Measurements from ENCODE around the gene KIFC3. TPM values are rescaled to one million over a fixed set of nuclear protein-coding genes. Genes with fewer than 3 reads are reported as not detected.
"Not testable (repeated sequence)": the region's sequence is repeated elsewhere in the genome, so short reads cannot be mapped to it uniquely, and the experiment has no call there.

KIFC3 gene
- total RNA-seq, 1 donor from 2014 or later = 15.4 TPM

DNA sequence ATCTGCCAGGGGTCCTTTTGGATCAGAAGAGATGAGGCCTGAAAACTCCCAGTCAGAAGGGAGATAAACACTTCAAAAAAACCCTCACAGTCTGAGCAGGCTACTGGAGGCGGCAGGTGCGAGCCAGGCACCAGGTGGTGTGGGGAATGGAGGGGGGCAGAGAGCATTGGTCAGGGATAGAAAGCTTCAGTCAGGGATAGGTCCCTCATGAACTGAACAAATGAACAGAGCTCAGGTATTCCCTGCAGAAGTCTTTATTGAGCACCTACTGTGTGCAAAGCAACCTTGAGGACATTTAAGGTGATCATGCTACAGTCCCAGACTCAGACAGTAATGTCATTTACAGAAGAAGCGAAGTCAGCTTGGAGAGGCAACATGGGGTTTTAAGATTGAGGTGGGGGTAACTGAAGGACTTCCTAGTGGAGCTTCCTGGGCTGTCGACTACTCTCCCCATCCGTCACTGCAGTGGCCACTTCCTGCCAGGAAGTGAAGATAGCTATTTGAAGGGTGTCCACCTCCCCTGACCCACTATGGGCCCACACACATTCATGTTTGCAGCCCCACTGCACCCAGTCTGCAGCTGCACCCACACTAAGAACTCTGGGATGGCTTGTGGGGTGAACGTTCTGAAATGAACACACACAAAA is 3.2 kb downstream of the KIFC3 start:
- Mint-ChIP-seq H3K36me3 (ENCODE audit: low read depth, unreplicated experiment) (no peaks in the 10 kb centered on the region), H3K4me3 (ENCODE audit: unreplicated experiment) (peak overlapping the region; percentile 77), H3K27me3 (ENCODE audit: unreplicated experiment) (peaks cover 27% of the 10 kb centered on the region), H3K4me1 (ENCODE audit: unreplicated experiment) (peaks cover 46% of the 10 kb centered on the region), H3K9me3 (ENCODE audit: unreplicated experiment) (no peaks in the 10 kb centered on the region), H3K27ac (ENCODE audit: unreplicated experiment) (peak overlapping the region; percentile 75)
- no peak for DNase-seq (ENCODE audit: low spot score)
- TF ChIP-seq, protein P1, sequence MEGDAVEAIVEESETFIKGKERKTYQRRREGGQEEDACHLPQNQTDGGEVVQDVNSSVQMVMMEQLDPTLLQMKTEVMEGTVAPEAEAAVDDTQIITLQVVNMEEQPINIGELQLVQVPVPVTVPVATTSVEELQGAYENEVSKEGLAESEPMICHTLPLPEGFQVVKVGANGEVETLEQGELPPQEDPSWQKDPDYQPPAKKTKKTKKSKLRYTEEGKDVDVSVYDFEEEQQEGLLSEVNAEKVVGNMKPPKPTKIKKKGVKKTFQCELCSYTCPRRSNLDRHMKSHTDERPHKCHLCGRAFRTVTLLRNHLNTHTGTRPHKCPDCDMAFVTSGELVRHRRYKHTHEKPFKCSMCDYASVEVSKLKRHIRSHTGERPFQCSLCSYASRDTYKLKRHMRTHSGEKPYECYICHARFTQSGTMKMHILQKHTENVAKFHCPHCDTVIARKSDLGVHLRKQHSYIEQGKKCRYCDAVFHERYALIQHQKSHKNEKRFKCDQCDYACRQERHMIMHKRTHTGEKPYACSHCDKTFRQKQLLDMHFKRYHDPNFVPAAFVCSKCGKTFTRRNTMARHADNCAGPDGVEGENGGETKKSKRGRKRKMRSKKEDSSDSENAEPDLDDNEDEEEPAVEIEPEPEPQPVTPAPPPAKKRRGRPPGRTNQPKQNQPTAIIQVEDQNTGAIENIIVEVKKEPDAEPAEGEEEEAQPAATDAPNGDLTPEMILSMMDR (IDR thresholded peaks at IDR 0.05; ENCODE audit: unreplicated experiment) = no peak

DNA sequence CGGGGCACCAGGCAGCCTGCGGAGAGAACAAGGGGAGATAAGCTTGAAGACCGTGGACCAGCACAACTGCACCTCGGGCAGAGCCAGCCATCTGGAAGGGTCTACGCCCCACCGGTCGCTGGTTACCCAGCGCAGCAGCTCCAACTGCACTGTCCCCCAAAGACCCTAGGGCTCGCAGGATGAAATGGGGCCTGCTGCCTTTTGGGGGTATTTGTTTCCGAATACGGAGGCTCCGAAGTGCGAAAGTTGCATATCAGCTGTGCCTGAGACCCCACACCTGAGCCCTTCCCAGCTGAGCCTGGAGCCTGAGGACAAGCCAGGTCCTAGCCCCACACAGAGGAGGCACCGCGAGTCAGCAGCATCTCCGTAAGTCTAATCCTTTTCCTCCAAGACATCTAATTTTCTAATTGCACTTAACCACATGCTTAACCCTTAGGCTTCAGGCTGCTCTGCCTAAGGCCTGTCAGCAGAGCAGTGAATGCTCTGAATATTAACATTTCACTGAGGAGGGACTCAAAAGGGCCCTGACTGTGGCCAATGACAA is 4.0 kb downstream of the KIFC3 start:
- Mint-ChIP-seq H3K4me1 (ENCODE audit: unreplicated experiment) (peaks cover 42% of the 10 kb centered on the region), H3K27ac (ENCODE audit: unreplicated experiment) (no peak overlapping the region), H3K36me3 (ENCODE audit: low read depth, unreplicated experiment) (no peaks in the 10 kb centered on the region)

DNA sequence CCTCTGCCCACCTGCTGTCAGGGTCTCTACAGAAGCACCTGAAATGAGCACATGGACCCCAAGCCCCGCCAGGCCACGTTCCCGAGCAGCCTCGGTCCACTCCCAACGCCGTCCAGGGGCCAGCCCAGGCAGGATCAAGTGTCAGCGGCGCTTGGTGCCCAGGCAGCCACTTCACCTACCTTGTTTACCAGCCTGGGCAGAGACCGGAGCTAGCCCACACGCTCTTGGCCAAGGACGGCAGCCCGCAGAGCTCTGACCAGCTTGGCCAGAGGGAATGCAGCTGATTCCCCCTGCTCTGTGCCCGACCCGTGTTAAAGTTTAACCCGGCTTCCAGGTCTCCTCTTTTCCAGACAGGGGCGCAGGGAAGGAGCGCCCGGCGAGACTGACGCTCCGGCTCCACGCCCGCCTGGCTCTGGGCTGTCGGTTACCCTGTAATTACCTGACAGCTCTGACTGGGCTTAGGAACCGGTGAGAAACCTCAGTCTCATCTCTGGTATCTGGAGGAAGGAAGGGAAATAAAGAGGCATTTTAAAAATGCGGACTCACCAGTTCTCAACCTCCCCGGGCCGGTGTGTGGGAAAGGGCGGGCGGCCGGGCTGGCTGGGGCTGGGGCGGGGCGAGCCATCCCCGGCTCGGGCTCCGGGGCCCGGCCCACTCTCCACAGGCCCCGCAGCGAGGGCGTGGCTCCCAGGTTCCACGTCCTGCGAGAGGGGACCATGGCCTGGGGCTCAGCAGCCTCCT is 4.6 kb downstream of the KIFC3 start:
- Mint-ChIP-seq H3K36me3 (ENCODE audit: low read depth, unreplicated experiment) (no peaks in the 10 kb centered on the region), H3K4me1 (ENCODE audit: unreplicated experiment) (peaks cover 36% of the 10 kb centered on the region), H3K9me3 (ENCODE audit: unreplicated experiment) (no peaks in the 10 kb centered on the region), H3K27me3 (ENCODE audit: unreplicated experiment) (peaks cover 24% of the 10 kb centered on the region), H3K4me3 (ENCODE audit: unreplicated experiment) (no peak overlapping the region), H3K27ac (ENCODE audit: unreplicated experiment) (no peak overlapping the region)
- DNase-seq (ENCODE audit: low spot score) = peak; percentile 56
- TF ChIP-seq, protein P1 (IDR thresholded peaks at IDR 0.05; ENCODE audit: unreplicated experiment) = no peak

More for the DNA sequence above, 4.0 kb downstream of the KIFC3 start:
- H3K9me3 Mint-ChIP-seq (ENCODE audit: unreplicated experiment) = no peaks in the 10 kb centered on the region
- H3K27me3 Mint-ChIP-seq (ENCODE audit: unreplicated experiment) = peaks cover 27% of the 10 kb centered on the region
- no peak for DNase-seq (ENCODE audit: low spot score)
- TF ChIP-seq, protein P1 (IDR thresholded peaks at IDR 0.05; ENCODE audit: unreplicated experiment) = no peak
- peak overlapping the region; percentile 77 for H3K4me3 Mint-ChIP-seq (ENCODE audit: unreplicated experiment)

DNA sequence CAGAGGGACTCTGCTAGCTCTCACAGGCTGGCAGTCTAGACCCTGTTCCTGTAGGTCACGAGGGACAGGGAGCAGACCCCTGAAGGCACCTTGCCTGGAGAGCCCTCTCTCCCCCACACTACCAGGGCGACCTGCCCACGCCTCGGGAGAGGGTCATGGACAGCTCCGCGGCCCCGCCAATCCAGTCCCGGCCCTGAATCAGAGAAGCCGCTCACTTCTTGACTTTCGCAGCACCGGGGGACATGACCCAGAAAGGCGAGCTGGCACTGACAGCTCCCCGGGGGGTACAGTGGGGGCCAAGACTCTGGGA is 5.1 kb downstream of the KIFC3 start:
- Mint-ChIP-seq H3K36me3 (ENCODE audit: low read depth, unreplicated experiment) (peaks cover 2% of the 10 kb centered on the region), H3K4me3 (ENCODE audit: unreplicated experiment) (no peak overlapping the region), H3K9me3 (ENCODE audit: unreplicated experiment) (no peaks in the 10 kb centered on the region), H3K27me3 (ENCODE audit: unreplicated experiment) (peaks cover 21% of the 10 kb centered on the region), H3K4me1 (ENCODE audit: unreplicated experiment) (peaks cover 35% of the 10 kb centered on the region), H3K27ac (ENCODE audit: unreplicated experiment) (no peak overlapping the region)
- DNase-seq (ENCODE audit: low spot score) = no peak
- TF ChIP-seq, protein P1 (IDR thresholded peaks at IDR 0.05; ENCODE audit: unreplicated experiment) = no peak

DNA sequence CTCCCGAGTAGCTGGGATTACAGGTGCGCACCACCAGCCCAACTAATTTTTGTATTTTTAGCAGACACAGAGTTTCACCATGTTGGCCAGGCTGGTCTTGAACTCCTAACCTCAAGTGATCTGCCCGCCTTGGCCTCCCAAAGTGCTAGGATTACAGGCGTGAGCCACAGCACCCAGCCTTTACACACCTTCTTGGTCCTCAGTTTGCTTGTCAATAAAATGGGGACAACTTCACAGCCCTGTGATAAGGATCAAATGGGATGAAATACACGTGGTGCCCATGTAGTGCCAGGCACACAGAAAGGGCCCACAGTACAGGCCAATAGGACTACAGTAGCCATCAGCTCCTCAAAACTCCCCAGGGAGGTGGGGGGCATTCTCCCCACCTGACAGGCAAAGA is 6.3 kb downstream of the KIFC3 start:
- DNase-seq (ENCODE audit: low spot score); H3K27ac Mint-ChIP-seq (ENCODE audit: unreplicated experiment); H3K36me3 Mint-ChIP-seq (ENCODE audit: low read depth, unreplicated experiment); H3K9me3 Mint-ChIP-seq (ENCODE audit: unreplicated experiment); H3K4me3 Mint-ChIP-seq (ENCODE audit: unreplicated experiment): not testable (repeated sequence)
- Mint-ChIP-seq H3K4me1 (ENCODE audit: unreplicated experiment) (peaks cover 33% of the 10 kb centered on the region), H3K27me3 (ENCODE audit: unreplicated experiment) (peaks cover 21% of the 10 kb centered on the region)

Data from endothelial cell (in vitro differentiated cells).